IMR-90 (cell line): Measurements from ENCODE around the gene CREB1.

Experiments used
- CEBPB ChIP-seq: IDR thresholded peaks from 2 replicates; pipeline ENCODE4 v1.6.1; 2012; ENCODE audit warnings: low read depth, low read length, improper control_type of control experiment
- CTCF ChIP-seq: conservative IDR thresholded peaks from 2 replicates; pipeline ENCODE4 v1.5.1; 2012; ENCODE audit warnings: mild to moderate bottlenecking, low read depth, low read length, improper control_type of control experiment
- RFX5 ChIP-seq: IDR thresholded peaks from 2 replicates; pipeline ENCODE4 v1.8.0; 2012; ENCODE audit warnings: low read depth, mild to moderate bottlenecking, low read length, moderate library complexity

GRCh38 chr2:207513551-207514257 is 16.1 kb upstream of the CREB1 start:
- TF ChIP-seq CTCF (no peak), RFX5 (no peak), CEBPB (peak; percentile 79)
